Ovary (tissue), 9 donors: ENCODE results near the gene STMP1. TPM values are rescaled to one million over a fixed set of nuclear protein-coding genes. Genes with fewer than 3 reads are reported as not detected.
A peak's percentile ranks its signal among the peaks of the same experiment; 100 is the strongest.

Source experiments
- DNase-seq, 5 donors: peaks; one replicate each; pipeline ENCODE4 v3.0.0-alpha.2; 2019 to 2020
- H3K27ac ChIP-seq, 2 donors: fragments of 200-600 bp; one replicate each; pipeline versions ENCODE4 v1.5.1 to v1.8.0; 2019 to 2022
- H3K27me3 ChIP-seq: fragments of 200-600 bp; one replicate; pipeline ENCODE4 v1.8.0; 2022
- H3K36me3 ChIP-seq: fragments of 200-600 bp; sonication (generic); one replicate; pipeline ENCODE4 v1.5.1; 2019
- H3K4me1 ChIP-seq: one replicate; pipeline ENCODE4 v1.8.1; 2013; ENCODE audit warnings: mild to moderate bottlenecking, moderate library complexity; ENCODE audit not compliant: insufficient read depth
- H3K4me3 ChIP-seq: fragments of 200-600 bp; sonication (generic); one replicate; pipeline ENCODE4 v1.5.1; 2017
- H3K9me3 ChIP-seq, 2 donors: fragments of 200-600 bp in 1 of 2; sonication (generic) in 1 of 2; one replicate each; pipeline versions ENCODE4 v1.5.1 to v1.8.1; 2013 to 2019; ENCODE audit warnings: mild to moderate bottlenecking in 1 of 2, moderate library complexity in 1 of 2
- CTCF ChIP-seq, 3 donors: fragments of 450-650 bp in 2 of 3; fragments of 200-600 bp in 1 of 3; IDR thresholded peaks; one replicate each; pipeline versions ENCODE4 v1.5.1 to v1.8.0; 2016 to 2022; ENCODE audit warnings: antibody characterized with exemption in 3 of 3, mild to moderate bottlenecking in 1 of 3
- EP300 ChIP-seq: sonication (generic); formaldehyde crosslinking; IDR thresholded peaks from one replicate; pipeline ENCODE4 v1.6.1; 2017; ENCODE audit warnings: antibody characterized with exemption
- POLR2A ChIP-seq: fragments of 450-650 bp; IDR thresholded peaks from one replicate; pipeline ENCODE4 v1.6.1; 2017; ENCODE audit warnings: antibody characterized with exemption, mild to moderate bottlenecking, moderate library complexity
- WGBS, 3 donors: extraction: QIAGEN DNeasy Blood & Tissue Kit in 1 of 3; methylation state at CpG; one replicate each; pipeline versions ENCODE4 v1.1.5 to v1.1.7; 2013 to 2017; 5-methylcytosine and 5-hydroxymethylcytosine counted together
- intact Hi-C, 4 donors: fragments of 100-400 bp; cut with DNase I; formaldehyde crosslinking; loops; one replicate each; pipeline versions ENCODE4 v1.11.0 to v1.15.1; 2022 to 2023
- polyA plus RNA-seq, 2 donors: library from polyadenylated mRNA; stranded (reverse); fragments of 200-250 nt in 1 of 2; fragments of 350-450 nt in 1 of 2; fragmentation: Illumina TruSeq in 1 of 2; extraction: RNeasy Lipid Tissue Mini Kit (QIAGEN cat#74804) in 1 of 2; gene quantifications; one replicate each; pipeline ENCODE4 v1.2.3, GENCODE V29; 2013 to 2014
- total RNA-seq, 7 donors: library from RNA; depleted of rRNA in 2 of 7; stranded (reverse); fragments of >200 nt in 2 of 7; fragmentation: NEBNext Ultra II Directional in 3 of 7; extraction: Animal tissue kit (Norgen Biotek cat#: 25700) in 3 of 7; gene quantifications; one replicate each; pipeline versions ENCODE4 v1.1.0 to v1.2.4, GENCODE V29; 2016 to 2023
- donor health status: DM: no; HTN: no; CAD: no; lungs with moderate emphysema.
- donor health status: DM: no; HTN: no; CAD: no.
- donor health status: Bipolar disorder and iron deficiency.
- donor health status: DM: yes; HTN: yes; CAD: no.
- donor health status: DM: no; HTN: no; CAD: no.
- donor health status: DM: yes; HTN: yes; CAD: no.

The STMP1 gene
- total and polyA plus RNA-seq, 9 donors = 11.0 to 24.3 (median 19.7) TPM

GRCh38 chr7:135672560-135673359 is 10.4 kb downstream of the STMP1 start:
- TF ChIP-seq CTCF (IDR thresholded peaks at IDR 0.05) (peak; percentile 51 to 76 (median 60)), EP300 (no peak), POLR2A (no peak)
- DNase-seq = peak in 1 of 5 donors; percentile 34
- intact Hi-C loops = loop anchor here in 1 of 4 donors (10.0 kb wide), 1 partner anchor 342 kb away; no protein-coding TSS in a partner anchor
- Histone ChIP-seq H3K36me3 (no peaks in the 10 kb centered on the region), H3K4me3 (no peak overlapping the region), H3K27me3 (no peaks in the 10 kb centered on the region), H3K9me3 (no peaks in the 10 kb centered on the region), H3K4me1 (no peaks in the 10 kb centered on the region), H3K27ac (no peak overlapping the region)
- WGBS, 3 donors = 44 to 46% (median 44%) methylated on average over 3 of the region's 3 CpGs

- Histone ChIP-seq H3K4me3 (no peak overlapping the region), H3K36me3 (no peaks in the 10 kb centered on the region), H3K9me3 (no peaks in the 10 kb centered on the region), H3K27me3 (no peaks in the 10 kb centered on the region), H3K4me1 (no peaks in the 10 kb centered on the region), H3K27ac (no peak overlapping the region)
- intact Hi-C loops = loop anchor here in 1 of 4 donors (10.0 kb wide), 1 partner anchor 341 kb away; no protein-coding TSS in a partner anchor
- TF ChIP-seq CTCF (IDR thresholded peaks at IDR 0.05) = no peak
- TF ChIP-seq POLR2A = no peak
- no peak for TF ChIP-seq EP300
- WGBS, 3 donors = 60 to 75% (median 63%) methylated on average over 6 of the region's 6 CpGs
- no peak for DNase-seq
These were observed 11.0 kb downstream of the STMP1 start for GRCh38 chr7:135673360-135673706.

GRCh38 chr7:135678612-135679575 is 16.6 kb downstream of the STMP1 start:
- TF ChIP-seq EP300 (no peak), POLR2A (no peak), CTCF (IDR thresholded peaks at IDR 0.05) (no peak)
- Histone ChIP-seq H3K4me1 (no peaks in the 10 kb centered on the region), H3K27ac (no peak overlapping the region), H3K9me3 (no peaks in the 10 kb centered on the region), H3K4me3 (no peak overlapping the region), H3K36me3 (no peaks in the 10 kb centered on the region), H3K27me3 (no peaks in the 10 kb centered on the region)
- no peak for DNase-seq
- intact Hi-C loops = loop anchor here in 1 of 4 donors (10.0 kb wide), 1 partner anchor 336 kb away; no protein-coding TSS in a partner anchor
- WGBS, 3 donors = 51 to 69% (median 62%) methylated on average over 4 of the region's 4 CpGs

- intact Hi-C loops = no loop called here
- Histone ChIP-seq H3K4me3 (no peak overlapping the region), H3K27me3 (no peaks in the 10 kb centered on the region), H3K27ac (no peak overlapping the region), H3K36me3 (no peaks in the 10 kb centered on the region), H3K4me1 (peaks cover 1% of the 10 kb centered on the region), H3K9me3 (no peaks in the 10 kb centered on the region)
- WGBS, 3 donors = 75 to 84% (median 81%) methylated on average over 5 of the region's 5 CpGs
- no peak for DNase-seq
- TF ChIP-seq EP300 = no peak
- no peak for TF ChIP-seq CTCF (IDR thresholded peaks at IDR 0.05)
- TF ChIP-seq POLR2A = no peak
These were observed 19.4 kb downstream of the STMP1 start for GRCh38 chr7:135681762-135682161.
